Stimulated activated CD4-positive, alpha-beta T cell treated with anti-CD3 and anti-CD28 coated beads, Interleukin-12 subunit alpha, Interleukin-12 subunit beta, amount 100 ng/mL, for 4 hours (primary cell): ENCODE results near the gene NRXN3.

Source experiments
- DNase-seq: peaks from one replicate; pipeline ENCODE4 v3.0.0-alpha.2; 2020

Gene NRXN3

DNA sequence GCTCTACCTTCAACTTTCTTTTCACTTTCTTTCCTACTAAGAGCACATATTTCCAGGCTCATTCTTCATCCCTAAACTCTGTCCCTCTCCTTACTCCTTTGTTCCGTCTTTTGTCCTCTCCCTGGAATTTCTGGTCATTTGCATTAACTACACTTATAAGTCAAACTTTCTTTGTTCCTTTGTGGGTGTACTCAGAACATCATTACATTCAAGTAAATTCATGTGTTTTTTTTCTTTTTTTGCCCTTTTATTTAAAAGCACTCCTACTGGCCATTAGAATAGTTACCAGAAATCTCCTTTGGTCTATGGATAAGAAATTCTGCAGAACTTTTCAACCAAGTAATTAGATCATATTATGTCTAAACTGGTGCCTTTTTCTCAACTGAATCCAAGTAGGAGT lies 1238.5 kb downstream of the NRXN3 start:
- DNase-seq: no peak

DNA sequence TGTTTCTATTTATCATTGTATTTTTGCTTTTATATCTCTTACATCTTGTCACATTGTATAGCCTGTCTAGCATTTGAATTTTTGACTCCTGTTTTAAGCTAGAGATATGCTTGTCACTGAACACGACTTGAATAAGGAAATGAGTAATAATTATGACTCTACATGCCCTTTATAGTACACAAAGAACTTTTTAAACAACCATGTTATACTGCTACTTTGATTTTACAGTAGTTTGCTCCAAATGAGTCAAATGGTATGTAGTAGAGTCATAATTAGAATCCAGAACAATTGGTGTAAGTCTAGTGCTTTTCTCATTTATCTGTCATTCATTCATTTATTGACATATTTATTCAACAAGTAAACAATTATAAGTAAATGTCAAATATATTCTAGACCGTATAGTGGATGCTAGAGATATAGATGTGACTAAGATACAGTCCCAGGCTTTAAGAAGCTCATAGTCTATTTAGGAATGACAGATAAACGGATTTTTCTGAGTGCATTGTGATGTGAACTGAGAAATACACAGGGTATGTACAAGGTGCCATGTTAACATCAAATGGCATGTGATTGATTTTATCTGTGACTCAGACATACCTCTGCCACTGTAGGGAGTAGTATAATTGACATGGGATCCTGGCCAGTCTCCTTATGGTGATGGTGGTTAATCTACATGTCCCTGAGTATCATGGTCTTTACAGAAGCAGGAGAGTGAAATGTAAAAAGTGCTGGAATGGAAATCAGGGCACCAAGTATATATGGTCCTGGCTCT lies 1241.4 kb downstream of the NRXN3 start:
- DNase-seq: no peak

DNA sequence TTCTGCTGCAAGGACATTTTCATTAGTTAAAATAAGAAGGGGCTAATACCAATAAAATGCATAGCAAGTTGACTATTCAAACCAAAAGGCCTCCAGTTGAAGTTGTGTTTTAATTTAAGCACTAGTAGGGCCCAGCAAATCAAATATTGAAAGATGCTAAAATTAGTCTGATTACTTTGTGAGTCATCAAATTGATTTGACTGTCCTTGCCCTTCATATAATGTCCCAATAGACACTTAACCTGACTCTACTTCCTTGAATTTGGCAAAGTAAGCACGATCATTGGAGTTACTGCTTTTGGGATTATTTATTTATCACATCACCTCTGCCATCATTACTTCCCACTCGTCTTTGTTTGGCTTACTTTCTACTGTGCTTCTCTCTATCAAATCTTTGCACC lies 1242.6 kb downstream of the NRXN3 start:
- no peak for DNase-seq

DNA sequence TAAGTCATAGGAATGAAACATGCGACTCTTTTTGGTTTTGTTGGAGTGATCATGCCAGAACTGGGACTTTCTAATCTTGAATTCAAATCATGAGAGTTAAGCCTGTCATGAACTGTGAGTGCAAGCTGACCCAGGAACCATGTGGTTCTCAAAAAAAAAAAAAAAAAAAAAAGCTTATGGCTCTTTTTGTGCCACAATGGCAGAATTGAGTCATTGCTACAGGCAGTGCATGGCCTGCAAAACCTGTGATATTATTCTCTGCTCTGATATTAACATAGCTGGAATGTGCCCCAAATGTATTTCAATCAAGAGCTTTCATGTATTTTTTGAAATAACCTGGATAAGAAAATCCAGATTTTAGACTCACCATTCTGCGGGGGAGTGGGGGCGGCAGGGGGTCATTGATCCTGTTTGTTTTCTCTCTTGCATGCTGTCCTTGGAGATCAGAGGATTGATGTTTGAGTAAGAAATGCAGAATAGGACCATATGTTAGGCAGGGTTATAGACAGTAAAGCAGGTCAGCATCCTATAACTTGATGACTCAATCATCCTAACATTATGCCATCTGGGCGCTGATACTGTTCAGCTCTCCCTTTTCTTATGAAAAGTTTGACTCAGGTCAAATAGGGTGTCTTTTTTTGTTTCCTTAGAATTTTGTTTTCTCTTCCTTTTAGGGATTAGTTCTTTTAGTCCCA lies 1243.7 kb downstream of the NRXN3 start:
- no peak for DNase-seq

DNA sequence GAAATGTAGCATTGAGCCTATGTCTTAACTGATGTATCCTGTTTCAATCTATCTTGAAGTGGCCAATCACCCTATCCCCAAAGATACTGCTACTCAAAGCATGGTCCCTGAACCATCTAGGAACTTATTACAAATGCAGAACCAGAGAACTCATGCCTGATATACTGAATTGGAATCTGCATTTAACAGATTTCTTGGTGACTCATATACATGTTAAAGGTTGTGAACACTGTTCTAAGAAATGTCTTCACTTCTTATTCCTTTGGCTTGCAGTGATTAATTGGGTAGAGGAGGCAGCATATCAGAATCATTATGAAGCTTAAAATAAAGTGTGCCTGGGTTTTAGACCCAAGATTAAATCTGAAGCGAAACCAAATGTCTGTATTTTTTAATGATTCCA lies 1245.6 kb downstream of the NRXN3 start:
- DNase-seq: no peak

DNA sequence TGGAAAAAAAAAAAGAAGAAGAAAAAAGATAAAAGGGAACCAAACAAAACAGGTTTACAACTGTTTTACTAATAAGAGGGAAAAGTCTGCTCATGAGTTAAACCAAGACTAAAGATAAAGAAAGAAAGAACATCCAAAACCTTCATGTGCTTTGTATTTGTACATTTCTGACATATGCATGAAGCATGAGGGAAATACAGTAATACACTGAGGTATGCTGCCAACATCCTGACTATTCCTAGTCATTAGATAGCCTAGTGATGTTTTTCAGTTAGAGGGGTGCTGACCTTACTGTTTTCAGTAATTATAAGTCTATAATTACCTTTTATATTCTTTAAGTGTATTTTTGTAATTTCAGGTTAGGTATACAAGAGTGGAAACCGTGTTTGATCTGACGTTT lies 1247.8 kb downstream of the NRXN3 start:
- DNase-seq: no peak

DNA sequence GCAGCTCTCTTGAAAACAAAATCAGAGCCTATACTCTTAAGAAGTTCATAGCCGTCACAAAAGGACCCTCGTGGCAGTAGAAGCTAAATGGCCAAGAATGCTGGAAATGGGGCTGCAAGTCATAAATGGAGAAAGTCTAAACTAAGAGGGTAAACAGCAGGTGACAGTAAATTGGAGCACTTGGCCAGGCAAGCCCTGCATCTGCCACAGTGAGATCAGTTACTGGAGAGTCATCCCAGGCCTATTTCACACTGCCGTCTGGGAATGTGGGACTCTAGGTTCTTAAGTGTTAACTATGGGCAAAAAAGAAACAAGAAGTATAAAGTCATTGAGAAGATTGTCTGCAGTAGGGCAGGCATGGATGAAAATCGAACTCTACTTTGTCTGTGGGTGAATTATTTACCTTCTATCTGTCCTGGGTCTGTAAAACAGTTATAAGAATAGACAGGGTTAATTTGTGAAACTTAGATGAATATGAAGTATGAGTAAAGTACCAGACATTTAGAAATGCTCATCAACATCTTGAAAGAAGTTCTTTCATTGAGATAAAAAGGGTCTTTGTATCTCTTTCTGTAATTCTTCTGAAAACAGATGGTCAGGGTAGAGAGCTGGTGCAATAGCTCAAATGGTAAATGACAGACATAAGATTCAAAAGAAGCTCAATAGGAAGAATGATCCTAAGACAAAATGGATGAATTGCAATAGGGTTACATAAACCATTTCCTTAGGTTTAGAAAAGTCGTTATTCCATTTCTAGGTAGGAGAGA lies 1248.7 kb downstream of the NRXN3 start:
- no peak for DNase-seq

DNA sequence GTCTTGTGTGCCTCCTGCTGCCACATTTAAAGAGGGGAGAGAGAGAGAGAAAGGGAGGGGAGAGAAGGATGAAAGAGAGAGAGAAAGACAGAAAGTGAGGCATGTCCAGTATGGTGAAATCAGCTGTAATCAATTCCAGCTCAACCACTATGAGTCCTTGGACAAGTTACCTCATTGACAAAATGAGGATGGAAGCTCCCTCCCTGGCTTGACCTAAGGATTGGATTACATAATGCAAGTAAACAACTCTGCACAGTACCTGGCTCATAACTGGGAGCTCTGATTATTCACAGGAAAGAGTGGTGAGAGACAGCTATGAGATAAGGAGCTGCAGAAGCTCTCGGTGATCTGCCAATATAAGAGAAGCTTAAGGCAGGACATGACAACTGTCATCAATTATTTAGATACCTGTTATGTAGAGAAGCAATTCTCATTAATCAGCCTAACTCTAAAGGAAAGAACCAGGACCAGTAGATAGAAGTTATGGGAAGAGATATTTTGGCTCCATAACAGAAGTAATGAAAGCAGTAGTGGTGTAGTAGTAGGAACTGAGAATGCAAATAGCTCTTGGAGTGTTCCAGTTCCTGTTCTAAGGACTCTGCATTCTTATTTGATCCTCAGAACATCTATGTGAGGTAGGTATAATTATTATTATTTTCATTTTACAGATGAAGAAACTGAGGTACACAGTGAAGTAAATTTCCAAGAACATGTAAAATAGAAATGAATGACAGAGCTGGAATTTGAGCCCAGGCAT lies 1249.6 kb downstream of the NRXN3 start:
- DNase-seq: no peak

DNA sequence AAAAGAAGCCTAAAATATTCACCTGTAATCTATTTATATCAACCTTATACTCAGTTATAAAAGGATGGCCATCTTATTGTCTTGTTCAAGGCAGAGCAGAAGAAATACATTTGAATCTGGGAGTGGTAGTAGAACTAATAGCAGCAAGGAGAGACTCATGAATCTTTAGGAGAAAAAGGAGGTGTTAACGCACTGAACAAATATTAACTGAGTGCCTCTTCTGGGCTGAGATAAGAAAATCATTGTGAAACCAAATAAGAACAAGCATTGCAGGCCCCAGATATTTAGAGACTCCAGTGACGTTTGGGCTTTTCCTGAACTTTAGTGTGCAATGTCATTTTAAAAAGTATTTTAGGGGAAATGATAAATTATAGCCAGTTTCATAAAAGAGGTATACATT lies 1250.6 kb downstream of the NRXN3 start:
- DNase-seq: no peak

DNA sequence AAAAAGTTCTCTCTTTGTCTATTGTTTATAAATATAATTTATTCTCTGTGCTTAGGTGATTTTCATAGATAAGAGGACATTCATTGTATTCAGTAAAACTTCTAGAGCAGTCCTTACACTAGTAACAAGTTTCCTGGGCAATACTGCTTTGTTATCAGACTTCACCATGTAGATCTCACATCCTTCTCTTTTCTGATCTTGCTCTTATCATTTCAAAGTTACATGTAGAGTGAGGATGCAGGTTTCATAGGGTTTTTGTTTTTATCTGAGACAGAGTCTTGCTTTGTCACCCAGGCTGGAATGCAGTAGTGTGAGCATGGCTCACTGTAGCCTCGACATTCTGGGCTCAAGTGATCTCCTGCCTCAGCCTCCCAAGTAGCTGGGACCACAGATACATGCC lies 1251.6 kb downstream of the NRXN3 start:
- no peak for DNase-seq

DNA sequence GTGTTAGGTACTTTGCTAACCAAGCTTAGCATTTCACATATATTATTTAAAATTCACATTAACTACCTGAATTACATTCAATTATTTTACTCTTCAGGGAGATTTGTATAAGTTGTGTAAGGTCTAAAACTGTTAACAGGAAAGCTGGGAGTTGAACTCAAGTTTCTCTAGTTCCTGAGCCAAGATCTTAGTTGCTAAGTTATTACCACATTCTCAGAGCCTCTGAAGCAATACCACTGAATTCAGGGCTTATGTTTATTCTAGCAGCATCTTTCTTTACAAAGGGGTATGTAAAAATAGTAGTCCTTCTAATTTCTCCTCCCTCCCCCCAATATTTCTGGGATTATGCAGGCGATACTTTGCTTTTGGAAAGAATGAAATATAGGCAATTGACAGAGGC lies 1254.3 kb downstream of the NRXN3 start:
- no peak for DNase-seq

DNA sequence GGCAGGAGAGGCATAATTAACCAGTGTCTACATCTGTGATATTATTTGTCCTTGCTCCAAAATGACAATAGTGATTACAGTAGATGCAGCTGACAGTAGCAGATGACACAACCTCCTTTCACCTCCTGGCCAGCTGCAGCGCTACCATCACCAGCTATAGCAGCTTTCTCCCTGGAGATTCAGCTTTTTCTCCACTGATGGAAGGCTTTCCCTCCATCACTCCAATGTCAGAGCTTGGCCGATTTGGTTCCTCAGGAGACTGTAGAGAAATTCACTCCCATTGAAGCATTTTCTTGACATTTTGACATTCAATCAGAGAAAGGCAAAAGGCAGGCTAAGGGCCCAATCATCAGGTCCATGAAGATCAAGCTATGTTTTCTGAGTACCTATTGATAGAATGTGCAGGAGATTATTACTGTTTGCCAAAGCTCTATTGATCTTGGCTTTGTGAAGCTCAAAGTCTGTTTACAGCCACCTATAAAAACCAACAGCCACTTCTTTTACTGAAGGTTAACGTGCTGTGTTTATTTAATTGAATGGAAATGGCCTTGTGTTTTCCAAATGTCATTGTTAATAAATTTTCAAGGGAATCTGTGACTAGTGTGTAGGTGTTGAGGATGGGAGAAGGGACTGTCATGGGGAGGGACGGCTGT lies 1256.1 kb downstream of the NRXN3 start:
- no peak for DNase-seq

DNA sequence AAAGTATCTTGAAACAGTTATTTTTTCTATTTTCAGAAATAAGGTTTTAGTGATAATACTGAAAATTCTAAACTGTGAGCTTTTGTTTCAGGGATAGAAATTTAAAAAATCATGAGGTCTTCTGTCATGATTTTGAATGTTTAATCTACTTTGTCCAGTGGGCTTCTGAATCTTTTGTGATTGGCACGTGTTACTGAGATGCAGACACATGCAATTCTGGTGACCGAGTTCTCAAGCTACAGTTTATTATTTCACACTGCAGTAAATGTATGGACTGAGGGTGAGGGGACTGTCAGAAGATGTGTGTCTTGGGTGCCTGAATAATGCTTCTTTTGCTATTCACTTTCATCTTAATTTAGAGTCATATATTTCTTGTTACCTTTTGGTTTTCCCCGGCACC lies 1262.5 kb downstream of the NRXN3 start:
- DNase-seq: no peak

DNA sequence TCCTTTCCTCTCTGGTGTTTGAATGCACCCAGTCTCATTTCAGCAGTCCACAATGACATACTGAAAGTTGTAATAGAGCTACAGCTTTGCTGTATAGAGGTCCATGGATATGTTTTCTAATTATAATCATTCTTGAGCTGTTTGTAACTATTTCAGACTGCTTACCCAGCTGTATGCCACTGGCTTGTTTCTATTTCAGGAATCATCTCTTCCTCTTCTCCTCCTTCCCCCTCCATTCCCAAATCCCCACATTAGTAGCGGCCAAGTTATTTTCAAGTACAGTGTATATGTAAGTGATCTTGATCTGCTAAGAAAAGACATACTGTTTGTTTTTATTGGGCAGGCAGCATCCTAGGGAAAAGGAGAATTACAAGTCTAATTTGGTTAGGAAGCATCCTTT lies 1266.2 kb downstream of the NRXN3 start:
- DNase-seq: no peak

DNA sequence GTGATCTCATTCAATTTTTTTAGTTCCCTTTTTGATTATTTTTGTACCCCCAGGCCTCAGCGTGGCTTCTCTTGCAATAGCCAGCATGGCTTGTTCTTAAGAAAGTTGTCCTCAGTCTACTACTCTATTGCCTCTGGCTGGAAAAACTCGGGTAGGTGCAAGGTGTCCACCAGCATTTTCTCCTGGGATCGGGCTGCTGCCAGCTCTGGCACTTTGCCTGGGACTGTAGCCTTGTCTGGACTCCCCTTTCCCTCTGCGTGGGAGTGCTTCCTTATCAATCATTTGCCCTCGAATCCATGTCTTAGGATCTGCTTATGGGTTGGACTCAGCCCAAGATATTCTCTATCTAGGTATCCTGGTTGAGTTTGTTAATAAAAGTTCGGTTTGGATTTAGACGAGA lies 1267.8 kb downstream of the NRXN3 start:
- DNase-seq: no peak

DNA sequence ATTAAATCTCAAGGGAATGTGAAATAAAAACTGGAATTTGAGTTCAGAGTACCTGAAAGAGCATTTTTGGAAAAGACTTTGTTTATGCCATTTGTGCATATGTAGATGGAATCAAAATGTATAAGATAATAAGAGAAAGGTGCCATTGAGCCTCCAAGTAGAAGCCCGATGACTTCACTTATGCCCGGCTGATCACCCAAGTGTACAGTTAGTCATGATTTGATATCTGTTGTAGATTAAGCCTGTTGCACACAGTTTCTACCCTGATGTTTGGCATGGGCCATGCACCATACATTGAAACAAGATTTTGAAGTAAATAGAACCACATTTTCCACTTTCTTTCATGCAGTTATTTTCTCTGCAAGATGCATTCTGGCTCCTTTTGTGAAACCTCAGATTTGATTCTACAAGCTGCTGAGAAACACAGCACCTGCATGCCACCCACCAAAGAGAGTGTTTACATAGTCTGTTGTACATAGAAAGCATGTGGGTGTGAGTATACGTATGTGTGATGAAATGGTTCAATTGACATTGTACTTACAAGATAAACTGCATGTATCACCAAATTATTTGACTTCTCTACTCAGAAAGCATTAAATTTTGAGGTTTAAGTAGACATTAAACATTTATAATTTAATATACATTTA lies 1268.6 kb downstream of the NRXN3 start:
- DNase-seq: no peak

DNA sequence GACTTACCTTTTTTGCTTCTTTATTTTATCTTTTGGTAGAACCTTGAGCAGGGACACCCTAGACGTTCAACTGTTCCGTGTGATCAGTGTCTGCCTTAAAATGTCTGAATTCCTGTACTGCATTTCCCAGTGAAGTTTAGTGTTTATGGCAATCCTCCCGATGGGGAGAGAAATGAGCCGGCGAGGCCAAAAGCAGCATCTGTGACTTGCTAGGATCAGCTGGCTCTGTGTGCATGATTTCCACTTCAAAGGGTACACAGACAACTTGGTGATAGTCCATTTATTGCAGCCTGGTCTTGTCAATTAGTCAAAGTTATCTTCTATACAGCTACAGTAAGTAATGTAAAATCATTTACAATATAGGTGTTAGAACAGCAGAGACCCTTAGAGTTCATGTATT lies 1272.6 kb downstream of the NRXN3 start:
- DNase-seq: no peak

DNA sequence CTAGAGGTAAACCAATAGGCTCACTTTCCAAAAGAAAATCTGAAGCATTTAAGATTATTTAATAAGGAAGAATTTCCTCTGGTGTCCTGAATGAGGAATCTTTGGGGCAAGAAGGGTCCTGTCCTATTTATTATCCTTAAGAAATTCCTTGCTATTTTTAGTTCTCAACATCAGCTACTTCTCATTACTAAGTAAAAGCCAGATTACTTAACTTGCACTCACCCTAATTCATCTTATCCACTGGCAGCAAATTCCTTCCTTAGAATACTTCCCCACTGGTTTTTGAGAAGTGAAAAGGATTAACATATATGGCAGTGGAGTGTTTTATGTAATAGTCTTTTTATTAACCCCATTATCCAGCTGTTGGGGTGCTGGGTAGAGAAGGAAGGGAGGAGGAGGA lies 1273.4 kb downstream of the NRXN3 start:
- DNase-seq: no peak

DNA sequence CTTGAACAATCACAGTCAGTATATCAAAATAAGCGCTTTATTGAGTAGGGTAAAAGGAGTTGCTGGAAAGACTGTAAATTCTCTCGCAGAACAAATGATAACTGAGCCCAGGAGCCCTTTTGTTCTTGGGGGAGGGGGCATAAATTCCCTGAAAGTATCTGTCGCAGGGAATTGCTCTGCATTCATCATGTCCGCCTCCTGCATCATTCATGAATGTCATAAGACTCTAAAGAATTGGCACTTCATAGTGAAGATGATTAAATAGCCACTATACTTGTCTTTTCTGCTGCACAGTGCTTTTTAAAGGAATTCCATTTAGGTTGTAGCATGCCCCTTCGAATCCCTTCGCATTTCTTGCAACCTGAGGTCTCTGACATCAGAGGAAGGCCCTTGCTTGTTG lies 1278.8 kb downstream of the NRXN3 start:
- no peak for DNase-seq

DNA sequence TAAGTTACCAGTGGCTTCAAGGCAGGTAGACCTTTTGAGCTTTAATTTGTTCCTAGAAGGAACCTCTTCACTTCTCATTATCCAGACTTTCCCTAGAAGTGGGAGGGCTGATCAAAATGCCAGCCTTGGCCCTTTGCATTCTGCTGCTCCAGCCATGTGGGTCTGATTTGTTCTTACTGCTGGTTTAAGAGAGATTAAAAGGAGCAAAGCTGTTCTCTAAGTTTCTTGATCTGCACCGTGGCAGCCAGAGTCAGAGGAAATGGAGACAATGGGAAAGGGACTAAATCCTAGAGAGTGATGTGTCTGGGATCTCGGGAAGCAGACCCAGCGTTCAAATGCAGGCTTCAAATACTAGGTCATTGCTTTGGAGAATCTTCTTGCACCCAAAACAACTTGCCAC lies 1281.4 kb downstream of the NRXN3 start:
- no peak for DNase-seq

DNA sequence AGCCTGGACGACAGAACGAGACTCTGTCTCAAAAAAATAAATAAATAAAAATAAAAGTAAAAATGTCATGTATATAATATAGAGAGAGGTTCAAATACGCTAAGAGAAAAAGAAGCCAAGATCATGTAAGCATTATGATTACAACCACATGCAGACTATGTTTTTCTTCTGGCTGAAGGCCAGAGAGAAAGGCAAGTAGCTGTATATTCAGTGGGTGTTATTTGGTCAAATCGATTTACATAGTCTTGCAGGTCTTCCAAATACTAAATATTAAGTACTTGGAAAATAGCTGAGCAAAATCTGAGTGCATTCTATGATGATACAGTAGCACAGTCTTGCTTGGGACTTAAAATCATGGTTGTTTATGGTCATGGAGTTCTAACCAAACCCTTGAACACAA lies 1283.1 kb downstream of the NRXN3 start:
- DNase-seq: no peak

DNA sequence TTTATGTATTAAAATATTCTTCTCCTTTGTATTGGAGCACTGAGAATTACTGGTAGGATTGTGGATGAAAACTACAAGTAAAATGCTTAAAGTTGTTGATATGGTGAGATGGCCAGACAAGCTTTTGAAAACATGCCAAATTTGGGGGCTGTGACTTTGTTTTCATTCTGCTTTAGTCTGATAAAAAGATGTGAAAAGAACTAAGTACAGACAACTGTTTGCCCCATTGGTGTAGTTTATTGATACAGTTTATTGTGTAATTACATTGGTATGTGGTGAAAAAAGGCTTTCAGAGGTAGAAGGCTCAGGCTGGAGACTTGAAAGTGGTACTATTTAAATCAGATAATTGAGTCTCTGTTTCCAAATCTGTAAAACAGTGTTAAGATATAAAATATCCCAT lies 1294.3 kb downstream of the NRXN3 start:
- DNase-seq: no peak
